ENCODE data around the gene HOXA13. TPM values are rescaled to one million over a fixed set of nuclear protein-coding genes. Genes with fewer than 3 reads are reported as not detected.

HOXA13 gene
- total and polyA plus RNA-seq, 8 donors, result not detected

DNA sequence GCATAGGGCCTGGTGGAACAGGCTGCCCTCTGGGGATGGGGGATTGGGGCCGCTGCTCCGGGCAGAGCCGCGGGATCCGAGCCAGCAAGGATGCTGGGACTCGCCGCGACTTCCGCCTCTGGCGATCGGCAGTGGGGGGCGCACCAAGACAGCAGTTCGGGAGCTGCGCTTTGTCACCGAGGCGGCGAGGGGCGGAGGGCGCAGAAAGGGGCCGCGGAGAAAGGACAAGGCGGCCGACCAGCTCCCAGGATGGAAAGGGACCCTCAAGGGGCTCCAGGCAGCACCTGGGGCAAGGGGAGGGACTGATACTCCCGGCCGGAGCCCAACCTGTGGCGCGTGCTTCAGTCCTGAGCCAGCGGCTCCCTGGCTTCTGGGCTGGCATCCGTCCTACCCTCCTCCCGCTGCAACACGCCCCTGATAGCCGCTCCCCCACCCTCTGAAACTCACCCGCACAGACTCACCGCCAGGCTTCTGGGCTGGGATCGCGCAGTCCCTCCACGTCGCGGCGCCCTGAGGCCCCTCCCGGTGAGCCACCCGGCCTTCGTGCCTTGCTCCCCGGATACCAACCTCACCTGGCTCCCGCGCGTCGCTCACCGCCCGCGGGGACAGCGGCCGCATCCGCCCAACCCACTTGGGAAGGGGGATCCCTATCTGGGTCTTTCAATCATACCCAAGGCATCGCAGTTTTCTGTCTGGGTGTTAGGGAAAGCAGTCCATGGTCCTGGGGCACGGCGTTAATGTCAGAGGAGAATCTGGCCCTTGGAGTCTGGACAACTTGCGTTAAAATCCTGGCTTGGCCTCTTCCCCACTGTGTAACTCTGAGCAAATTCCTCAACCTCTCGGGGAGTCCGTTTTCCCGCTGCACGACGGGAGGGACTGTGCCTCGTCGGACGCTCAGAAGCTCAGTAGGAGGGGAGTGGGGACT lies 35.8 kb upstream of the HOXA13 start:
- TF ChIP-seq, protein P1, sequence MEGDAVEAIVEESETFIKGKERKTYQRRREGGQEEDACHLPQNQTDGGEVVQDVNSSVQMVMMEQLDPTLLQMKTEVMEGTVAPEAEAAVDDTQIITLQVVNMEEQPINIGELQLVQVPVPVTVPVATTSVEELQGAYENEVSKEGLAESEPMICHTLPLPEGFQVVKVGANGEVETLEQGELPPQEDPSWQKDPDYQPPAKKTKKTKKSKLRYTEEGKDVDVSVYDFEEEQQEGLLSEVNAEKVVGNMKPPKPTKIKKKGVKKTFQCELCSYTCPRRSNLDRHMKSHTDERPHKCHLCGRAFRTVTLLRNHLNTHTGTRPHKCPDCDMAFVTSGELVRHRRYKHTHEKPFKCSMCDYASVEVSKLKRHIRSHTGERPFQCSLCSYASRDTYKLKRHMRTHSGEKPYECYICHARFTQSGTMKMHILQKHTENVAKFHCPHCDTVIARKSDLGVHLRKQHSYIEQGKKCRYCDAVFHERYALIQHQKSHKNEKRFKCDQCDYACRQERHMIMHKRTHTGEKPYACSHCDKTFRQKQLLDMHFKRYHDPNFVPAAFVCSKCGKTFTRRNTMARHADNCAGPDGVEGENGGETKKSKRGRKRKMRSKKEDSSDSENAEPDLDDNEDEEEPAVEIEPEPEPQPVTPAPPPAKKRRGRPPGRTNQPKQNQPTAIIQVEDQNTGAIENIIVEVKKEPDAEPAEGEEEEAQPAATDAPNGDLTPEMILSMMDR (IDR thresholded peaks at IDR 0.05), result peak in 1 of 2 donors; percentile 22
- intact Hi-C loops (cut with DNase I), result no loop called here
- H3K4me3 ChIP-seq, result peak overlapping the region; percentile 11 to 28
- H3K27ac ChIP-seq, result no peak overlapping the region
- no peaks in the 10 kb centered on the region for H3K36me3 ChIP-seq
- H3K9me3 ChIP-seq, result no peaks in the 10 kb centered on the region
- H3K4me1 ChIP-seq, result peaks cover 15 to 21% of the 10 kb centered on the region in 2 donors
- H3K27me3 ChIP-seq, result peaks cover 67 to 100% of the 10 kb centered on the region in 2 donors
- peak in 2 of 4 donors; percentile 74 to 81 for DNase-seq
- ATAC-seq, result peak; percentile 67

DNA sequence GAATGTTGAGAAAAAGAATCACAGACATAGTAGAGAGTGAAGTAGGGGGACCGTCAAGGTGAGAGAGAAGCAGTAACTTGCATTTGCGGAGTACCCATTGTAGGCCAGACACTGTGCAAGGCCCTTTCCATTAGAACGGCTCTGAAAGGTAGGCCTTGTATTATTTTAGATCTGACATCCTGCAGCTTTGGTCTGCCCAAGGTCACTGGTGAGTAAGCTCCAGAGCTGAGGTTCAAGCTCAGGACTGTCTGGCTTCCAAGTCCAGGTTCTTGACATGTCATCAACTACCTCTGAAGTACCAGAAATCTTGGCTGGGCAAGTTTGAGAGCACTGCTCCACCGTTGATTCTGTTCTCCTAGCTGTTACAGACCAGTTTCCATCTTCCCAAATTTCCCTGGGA lies 29.6 kb upstream of the HOXA13 start:
- DNase-seq (no peak), ATAC-seq (no peak)
- no peaks in the 10 kb centered on the region for H3K9me3 ChIP-seq
- H3K4me3 ChIP-seq, result no peak overlapping the region
- peaks cover 35 to 94% of the 10 kb centered on the region in 2 donors for H3K27me3 ChIP-seq
- H3K27ac ChIP-seq, result no peak overlapping the region
- H3K36me3 ChIP-seq, result no peaks in the 10 kb centered on the region
- no peaks in the 10 kb centered on the region for H3K4me1 ChIP-seq
- intact Hi-C loops (cut with DNase I), result no loop called here
- TF ChIP-seq, protein P1 (IDR thresholded peaks at IDR 0.05), result no peak

DNA sequence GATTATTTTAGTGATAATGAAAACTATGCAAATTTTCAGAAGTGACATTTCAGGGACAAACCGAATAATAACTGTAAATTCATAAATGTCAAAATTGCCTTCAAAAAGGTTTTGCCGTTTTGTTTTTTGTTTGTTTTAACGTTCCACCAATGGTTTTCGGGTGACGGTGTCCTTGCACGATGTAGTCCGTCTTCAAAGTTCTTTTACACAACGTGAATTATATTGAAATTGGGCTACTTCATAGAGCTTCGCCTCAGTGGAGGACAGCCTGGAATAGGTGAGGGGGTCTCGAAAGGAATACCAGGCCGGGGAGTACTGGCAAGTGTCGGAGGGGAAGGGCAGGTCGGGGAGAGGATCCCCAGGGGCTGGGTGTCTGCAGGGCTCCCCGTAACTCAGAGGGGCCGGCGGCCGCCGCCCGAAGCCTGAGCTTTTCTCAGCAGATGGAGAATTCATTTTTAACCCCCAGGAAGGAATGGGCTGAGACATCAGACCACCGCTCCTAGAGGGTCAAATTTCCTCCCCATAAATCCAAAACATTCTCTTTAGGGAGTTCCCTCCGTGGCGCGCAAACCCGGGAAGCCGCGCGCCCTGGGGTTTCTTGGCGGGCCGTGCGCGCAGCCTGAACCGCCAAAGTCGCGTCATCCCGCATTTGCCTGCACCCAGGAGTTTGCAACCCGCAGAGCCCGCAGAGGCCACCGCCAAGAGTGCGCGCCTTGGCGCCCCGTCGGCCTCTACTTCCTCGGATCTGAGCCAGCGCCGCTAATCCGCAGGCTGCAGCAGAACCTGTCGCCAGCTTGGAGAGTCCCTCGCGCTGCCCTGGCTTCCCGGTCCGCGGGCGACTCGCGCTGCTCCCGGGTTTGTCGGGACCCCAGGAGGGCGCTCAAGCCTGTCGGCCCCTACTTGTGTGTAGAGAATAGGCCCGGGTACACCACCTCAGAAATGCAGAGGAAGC lies 25.4 kb upstream of the HOXA13 start:
- Histone ChIP-seq H3K4me3 (no peak overlapping the region), H3K27me3 (peaks cover 68 to 98% of the 10 kb centered on the region in 2 donors), H3K9me3 (no peaks in the 10 kb centered on the region), H3K27ac (no peak overlapping the region), H3K4me1 (peaks cover 0 to 4% of the 10 kb centered on the region in 2 donors), H3K36me3 (no peaks in the 10 kb centered on the region)
- intact Hi-C loops (cut with DNase I), result no loop called here
- no peak for DNase-seq
- no peak for ATAC-seq
- TF ChIP-seq, protein P1 (IDR thresholded peaks at IDR 0.05), result no peak

DNA sequence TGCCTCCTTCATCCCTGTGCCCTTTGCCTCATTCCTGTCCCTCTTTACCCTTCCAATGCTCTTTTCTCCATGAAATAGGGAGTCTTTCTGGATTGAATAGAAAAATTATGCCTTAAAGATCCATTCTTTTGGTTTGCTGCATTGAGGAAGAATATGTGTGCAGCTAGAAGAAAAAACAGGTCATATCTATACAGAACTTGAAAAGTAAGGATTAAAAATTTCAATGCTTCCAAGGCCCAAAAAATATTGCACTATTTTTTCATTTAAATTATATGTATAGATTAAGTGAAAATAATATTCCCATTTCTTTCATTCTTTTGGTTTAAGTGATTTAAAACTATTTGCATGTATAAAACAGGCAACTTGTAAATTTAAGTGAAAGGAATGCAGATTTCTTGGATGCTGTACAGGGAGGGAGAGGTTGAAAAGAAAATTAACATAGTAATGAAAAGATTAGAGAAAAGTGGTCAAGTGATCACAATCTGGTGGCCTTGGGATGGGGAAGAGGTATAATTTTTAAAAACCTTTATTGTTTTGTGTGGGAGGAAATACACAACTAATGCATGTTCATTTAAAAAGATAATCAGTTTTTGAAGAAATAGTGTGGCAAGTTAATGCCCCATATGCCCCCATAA lies 24.2 kb upstream of the HOXA13 start:
- H3K4me3 ChIP-seq, result no peak overlapping the region
- peaks cover 0 to 7% of the 10 kb centered on the region in 2 donors for H3K4me1 ChIP-seq
- H3K27me3 ChIP-seq, result peaks cover 79 to 99% of the 10 kb centered on the region in 2 donors
- no peak for ATAC-seq
- H3K27ac ChIP-seq, result no peak overlapping the region
- no peak for DNase-seq
- intact Hi-C loops (cut with DNase I), result no loop called here
- no peaks in the 10 kb centered on the region for H3K36me3 ChIP-seq
- H3K9me3 ChIP-seq, result no peaks in the 10 kb centered on the region
- TF ChIP-seq, protein P1 (IDR thresholded peaks at IDR 0.05), result no peak

All from left lung (tissue), 10 donors.